ENCODE data around the gene RDH8. TPM values are rescaled to one million over a fixed set of nuclear protein-coding genes. Genes with fewer than 3 reads are reported as not detected.

The RDH8 gene
- total RNA-seq, 1 experiment from 2014 or later, result not detected

GRCh38 chr19:9995999-9996398 lies 17.3 kb upstream of the RDH8 start:
- no peaks in the 10 kb centered on the region for H3K9me3 ChIP-seq (ENCODE audit: low read length)
- ATAC-seq (no peak), DNase-seq (no peak)
- BruUV-seq (replicated peaks), result no TSS peak
- no peaks in the 10 kb centered on the region for H3K9me2 ChIP-seq (replicated peaks; ENCODE audit: low read length)
- no peaks in the 10 kb centered on the region for H3K79me2 ChIP-seq (ENCODE audit: low read length)
- POLR2A ChIA-PET (ENCODE audit: unreplicated experiment), result no interaction called here
- H3F3A ChIP-seq (ENCODE audit: low read length, unreplicated experiment), result no peaks in the 10 kb centered on the region
- CTCF ChIA-PET, result no interaction called here
- no peak overlapping the region for H3K4me2 ChIP-seq (ENCODE audit: low read length)
- H3K36me3 ChIP-seq (ENCODE audit: low read depth, low read length), result no peaks in the 10 kb centered on the region
- H3K4me1 ChIP-seq (ENCODE audit: insufficient read depth, low read length), result peaks cover 3% of the 10 kb centered on the region; the same call in 1 of the 2 replicates
- intact Hi-C loops (cut with micrococcal nuclease), result loop anchor here (5.0 kb wide), 1 partner anchor 49 kb away; no protein-coding TSS in a partner anchor
- H3K4me3 ChIP-seq (ENCODE audit: low read length), result no peak overlapping the region
- H3K27ac ChIP-seq (ENCODE audit: low read length), result no peak overlapping the region
- no peak overlapping the region for H3K9ac ChIP-seq (ENCODE audit: low read length)
- no peak overlapping the region for H2AFZ ChIP-seq (ENCODE audit: low read length)
- TF ChIP-seq EZH2phosphoT487 (IDR thresholded peaks at IDR 0.05; ENCODE audit: borderline replicate concordance, low read length) (no peak), EZH2 (IDR thresholded peaks at IDR 0.05; ENCODE audit: low read length, unreplicated experiment) (no peak), CTCF (conservative IDR thresholded peaks at IDR 0.05; ENCODE audit: low read depth, low read length) (no peak)
- H3K27me3 ChIP-seq (ENCODE audit: low read length), result peaks cover 19% of the 10 kb centered on the region
- H4K20me1 ChIP-seq (ENCODE audit: low read length), result no peaks in the 10 kb centered on the region

GRCh38 chr19:9996541-9996940 lies 16.7 kb upstream of the RDH8 start:
- Histone ChIP-seq H3K9ac (ENCODE audit: low read length) (no peak overlapping the region), H3K9me3 (ENCODE audit: low read length) (no peaks in the 10 kb centered on the region), H3F3A (ENCODE audit: low read length, unreplicated experiment) (no peaks in the 10 kb centered on the region), H3K79me2 (ENCODE audit: low read length) (no peaks in the 10 kb centered on the region), H3K9me2 (replicated peaks; ENCODE audit: low read length) (no peaks in the 10 kb centered on the region), H3K27me3 (ENCODE audit: low read length) (peaks cover 19% of the 10 kb centered on the region), H3K4me1 (ENCODE audit: insufficient read depth, low read length) (peaks cover 3% of the 10 kb centered on the region; the same call in 1 of the 2 replicates), H3K27ac (ENCODE audit: low read length) (no peak overlapping the region), H3K4me2 (ENCODE audit: low read length) (no peak overlapping the region), H4K20me1 (ENCODE audit: low read length) (no peaks in the 10 kb centered on the region), H3K36me3 (ENCODE audit: low read depth, low read length) (no peaks in the 10 kb centered on the region), H2AFZ (ENCODE audit: low read length) (no peak overlapping the region), H3K4me3 (ENCODE audit: low read length) (no peak overlapping the region)
- BruUV-seq (replicated peaks), result no TSS peak
- ChIA-PET CTCF (no interaction called here), POLR2A (ENCODE audit: unreplicated experiment) (no interaction called here)
- DNase-seq (no peak), ATAC-seq (no peak)
- TF ChIP-seq CTCF (conservative IDR thresholded peaks at IDR 0.05; ENCODE audit: low read depth, low read length) (no peak), EZH2 (IDR thresholded peaks at IDR 0.05; ENCODE audit: low read length, unreplicated experiment) (no peak), EZH2phosphoT487 (IDR thresholded peaks at IDR 0.05; ENCODE audit: borderline replicate concordance, low read length) (no peak)
- intact Hi-C loops (cut with micrococcal nuclease), result loop anchor here (5.0 kb wide), 1 partner anchor 49 kb away; no protein-coding TSS in a partner anchor

GRCh38 chr19:10000171-10000826 lies 13.0 kb upstream of the RDH8 start:
- CTCF ChIA-PET, result interaction anchor here (0.6 to 1.2 kb wide), 25 partner anchors 10 to 1499 kb away, joined by 3 to 13 read pairs (median 7); no protein-coding TSS in a partner anchor
- Histone ChIP-seq H3K9me3 (ENCODE audit: low read length) (no peaks in the 10 kb centered on the region), H3K4me2 (ENCODE audit: low read length) (peak overlapping the region; percentile 43; the same call in 1 of the 2 replicates), H3K36me3 (ENCODE audit: low read depth, low read length) (no peaks in the 10 kb centered on the region), H4K20me1 (ENCODE audit: low read length) (no peaks in the 10 kb centered on the region), H3F3A (ENCODE audit: low read length, unreplicated experiment) (no peaks in the 10 kb centered on the region), H3K9me2 (replicated peaks; ENCODE audit: low read length) (no peaks in the 10 kb centered on the region), H3K27ac (ENCODE audit: low read length) (no peak overlapping the region), H3K9ac (ENCODE audit: low read length) (no peak overlapping the region), H3K4me1 (ENCODE audit: insufficient read depth, low read length) (peaks cover 3% of the 10 kb centered on the region; the same call in 1 of the 2 replicates), H2AFZ (ENCODE audit: low read length) (peak overlapping the region; percentile 78; the same call in 1 of the 2 replicates), H3K4me3 (ENCODE audit: low read length) (no peak overlapping the region), H3K79me2 (ENCODE audit: low read length) (no peaks in the 10 kb centered on the region), H3K27me3 (ENCODE audit: low read length) (peaks cover 14% of the 10 kb centered on the region)
- peak; percentile 81 for TF ChIP-seq CTCF (conservative IDR thresholded peaks at IDR 0.05; ENCODE audit: low read depth, low read length)
- no peak for TF ChIP-seq EZH2 (IDR thresholded peaks at IDR 0.05; ENCODE audit: low read length, unreplicated experiment)
- ATAC-seq, result peak; percentile 67
- POLR2A ChIA-PET (ENCODE audit: unreplicated experiment), result interaction anchor here (0.6 kb wide), 3 partner anchors 12 to 1652 kb away, joined by 5 to 11 read pairs (median 6); no protein-coding TSS in a partner anchor
- peak; percentile 81 for DNase-seq
- intact Hi-C loops (cut with micrococcal nuclease), result loop anchor here (1.0 kb wide), 2 partner anchors 27 to 66 kb away; no protein-coding TSS in a partner anchor
- BruUV-seq (replicated peaks), result no TSS peak

Measured in PC-3 (cell line).